WTC11 (cell line): ENCODE results near the gene COL4A1. TPM values are rescaled to one million over a fixed set of nuclear protein-coding genes. Genes with fewer than 3 reads are reported as not detected.

ENCODE experiments used
- ATAC-seq: fragments of 200-7000 bp; cut with Tn5 transposase; 2 replicates; pipeline ENCODE4 v1.10.0; 2021; ENCODE audit warnings: mild to moderate bottlenecking, moderate library complexity
- CTCF ChIA-PET: fragments of 300-600 bp; sonication (Branson Sonifier 250); formaldehyde crosslinking; loops from one replicate; lab custom pipeline; 2021; ENCODE audit warnings: antibody characterized with exemption; lab: Charles Lee
- POLR2A ChIA-PET: fragments of 350-600 bp; sonication (Branson Sonifier 250); formaldehyde crosslinking; loops from one replicate; lab custom pipeline; 2021; ENCODE audit warnings: antibody characterized with exemption; lab: Charles Lee
- DNase-seq: peaks from one replicate; pipeline ENCODE4 v3.0.0; 2021; ENCODE audit warnings: low spot score
- H3K27ac Mint-ChIP-seq: 2 replicates; pipeline ENCODE4 v1.8.0; 2021; ENCODE audit warnings: mixed read lengths
- H3K27me3 Mint-ChIP-seq: 2 replicates; pipeline ENCODE4 v1.8.0; 2021; ENCODE audit warnings: low read depth, mild to moderate bottlenecking, moderate library complexity, mixed read lengths
- H3K36me3 Mint-ChIP-seq: 2 replicates; pipeline ENCODE4 v1.8.0; 2021; ENCODE audit warnings: mixed read lengths
- H3K4me1 Mint-ChIP-seq: 2 replicates; pipeline ENCODE4 v1.8.0; 2022; ENCODE audit warnings: mixed read lengths
- H3K4me3 Mint-ChIP-seq: 2 replicates; pipeline ENCODE4 v1.8.0; 2021; ENCODE audit warnings: mild to moderate bottlenecking, moderate library complexity, mixed read lengths
- H3K9me3 Mint-ChIP-seq: 2 replicates; pipeline ENCODE4 v1.8.0; 2021; ENCODE audit warnings: mixed read lengths
- KAT7 ChIP-seq: sonication (generic); formaldehyde crosslinking; IDR thresholded peaks from 2 replicates; pipeline ENCODE4 v1.8.1; 2023; ENCODE audit warnings: missing genetic modification reagents, mild to moderate bottlenecking, borderline replicate concordance
- MYBL2 ChIP-seq: sonication (generic); formaldehyde crosslinking; IDR thresholded peaks from 2 replicates; pipeline ENCODE4 v1.8.1; 2023; ENCODE audit warnings: mild to moderate bottlenecking, moderate library complexity, missing genetic modification reagents
- PRRX2 ChIP-seq: fragments of 250-450 bp; sonication (Bioruptor Pico); IDR thresholded peaks from 2 replicates; pipeline ENCODE4 v1.8.0; 2021; ENCODE audit warnings: mild to moderate bottlenecking
- SOX15 ChIP-seq: fragments of 250-450 bp; sonication (Bioruptor Pico); IDR thresholded peaks from 2 replicates; pipeline ENCODE4 v1.9.0; 2021; ENCODE audit warnings: mild to moderate bottlenecking
- TP53 ChIP-seq: sonication (generic); formaldehyde crosslinking; IDR thresholded peaks from 2 replicates; pipeline ENCODE4 v1.8.1; 2023; ENCODE audit warnings: mild to moderate bottlenecking, missing genetic modification reagents
- ZBTB43 ChIP-seq: sonication (generic); formaldehyde crosslinking; IDR thresholded peaks from 2 replicates; pipeline ENCODE4 v1.8.1; 2023; ENCODE audit warnings: mild to moderate bottlenecking, missing genetic modification reagents
- ZNF232 ChIP-seq: sonication (generic); formaldehyde crosslinking; IDR thresholded peaks from 2 replicates; pipeline ENCODE4 v1.8.0; 2022; ENCODE audit warnings: mild to moderate bottlenecking, missing genetic modification reagents
- ZNF532 ChIP-seq: fragments of 250-450 bp; sonication (Bioruptor Pico); IDR thresholded peaks from 2 replicates; pipeline ENCODE4 v1.9.0; 2021; ENCODE audit warnings: mild to moderate bottlenecking, borderline replicate concordance
- ZSCAN18 ChIP-seq: fragments of 250-450 bp; sonication (Bioruptor Pico); IDR thresholded peaks from 2 replicates; pipeline ENCODE4 v2.1.2; 2022; ENCODE audit warnings: mild to moderate bottlenecking, moderate library complexity
- total RNA-seq: library from RNA; stranded (reverse); gene quantifications from 3 replicates; pipeline ENCODE4 v1.2.3, GENCODE V29; 2021
- TF ChIP-seq, protein P1 (sequence below): sonication (generic); formaldehyde crosslinking; IDR thresholded peaks from 2 replicates; pipeline ENCODE4 v1.8.0; 2023; ENCODE audit warnings: missing genetic modification reagents, mild to moderate bottlenecking, borderline replicate concordance
- TF ChIP-seq, protein P2 (sequence below): fragments of 250-450 bp; sonication (Bioruptor Pico); IDR thresholded peaks from 2 replicates; pipeline ENCODE4 v1.9.0; 2021; ENCODE audit warnings: mild to moderate bottlenecking
- TF ChIP-seq, protein P3 (sequence below): sonication (generic); formaldehyde crosslinking; IDR thresholded peaks from 2 replicates; pipeline ENCODE4 v1.8.0; 2022; ENCODE audit warnings: mild to moderate bottlenecking, missing genetic modification reagents

COL4A1 gene
- total RNA-seq, 1 experiment from 2014 or later, result 89.6 TPM

DNA sequence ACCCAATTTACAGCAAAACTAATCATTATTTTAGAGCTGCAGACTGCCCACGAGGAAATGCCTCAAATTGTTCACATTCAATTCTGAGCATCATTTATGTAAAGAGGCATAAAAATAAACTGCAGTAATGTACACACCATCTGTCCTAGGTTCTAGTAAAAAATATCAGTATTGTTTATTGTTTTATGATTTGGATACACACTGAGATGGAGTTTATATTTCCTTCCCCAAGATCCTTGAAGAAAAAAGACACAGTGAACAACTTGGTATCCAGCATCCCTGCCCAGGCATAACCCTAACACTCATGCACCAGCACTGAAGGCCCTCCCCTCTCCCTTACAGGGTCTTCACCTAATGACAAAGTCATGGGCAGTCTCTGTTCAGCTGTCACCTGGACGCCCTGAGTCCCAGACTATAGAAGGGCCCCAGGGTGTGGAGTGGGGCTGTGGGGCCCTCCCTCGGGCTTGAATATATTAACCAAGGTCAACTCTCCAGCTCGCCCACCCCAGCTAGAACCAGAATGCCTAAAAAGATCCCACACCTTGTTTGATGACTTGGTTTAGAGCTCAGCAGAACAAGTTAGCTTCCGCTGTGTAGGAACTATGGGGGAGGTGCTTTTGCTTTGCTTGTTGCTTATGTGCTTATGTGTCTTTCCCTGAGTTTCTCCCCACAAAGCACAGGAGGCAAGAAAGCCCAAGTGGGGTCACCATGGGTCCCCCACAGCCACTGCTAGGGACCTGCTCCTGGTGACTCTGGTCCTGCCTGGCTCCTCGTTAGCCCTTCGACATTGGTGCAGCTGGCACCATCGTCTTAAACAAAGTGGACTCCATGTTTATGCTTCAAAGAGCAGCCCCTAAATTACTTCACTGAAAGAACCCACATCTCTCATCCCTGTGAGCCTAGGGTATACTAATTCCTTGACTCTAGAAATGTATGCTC is 111.1 kb downstream of the COL4A1 start:
- CTCF ChIA-PET, result no interaction called here

More for the DNA sequence above, 111.1 kb downstream of the COL4A1 start:
- no peak for DNase-seq
- no peak for TF ChIP-seq PRRX2 (CRISPR knock-in tag)
- TF ChIP-seq TP53 (CRISPR knock-in tag), result no peak
- no peak for TF ChIP-seq SOX15 (CRISPR knock-in tag)
- TF ChIP-seq, protein P1, sequence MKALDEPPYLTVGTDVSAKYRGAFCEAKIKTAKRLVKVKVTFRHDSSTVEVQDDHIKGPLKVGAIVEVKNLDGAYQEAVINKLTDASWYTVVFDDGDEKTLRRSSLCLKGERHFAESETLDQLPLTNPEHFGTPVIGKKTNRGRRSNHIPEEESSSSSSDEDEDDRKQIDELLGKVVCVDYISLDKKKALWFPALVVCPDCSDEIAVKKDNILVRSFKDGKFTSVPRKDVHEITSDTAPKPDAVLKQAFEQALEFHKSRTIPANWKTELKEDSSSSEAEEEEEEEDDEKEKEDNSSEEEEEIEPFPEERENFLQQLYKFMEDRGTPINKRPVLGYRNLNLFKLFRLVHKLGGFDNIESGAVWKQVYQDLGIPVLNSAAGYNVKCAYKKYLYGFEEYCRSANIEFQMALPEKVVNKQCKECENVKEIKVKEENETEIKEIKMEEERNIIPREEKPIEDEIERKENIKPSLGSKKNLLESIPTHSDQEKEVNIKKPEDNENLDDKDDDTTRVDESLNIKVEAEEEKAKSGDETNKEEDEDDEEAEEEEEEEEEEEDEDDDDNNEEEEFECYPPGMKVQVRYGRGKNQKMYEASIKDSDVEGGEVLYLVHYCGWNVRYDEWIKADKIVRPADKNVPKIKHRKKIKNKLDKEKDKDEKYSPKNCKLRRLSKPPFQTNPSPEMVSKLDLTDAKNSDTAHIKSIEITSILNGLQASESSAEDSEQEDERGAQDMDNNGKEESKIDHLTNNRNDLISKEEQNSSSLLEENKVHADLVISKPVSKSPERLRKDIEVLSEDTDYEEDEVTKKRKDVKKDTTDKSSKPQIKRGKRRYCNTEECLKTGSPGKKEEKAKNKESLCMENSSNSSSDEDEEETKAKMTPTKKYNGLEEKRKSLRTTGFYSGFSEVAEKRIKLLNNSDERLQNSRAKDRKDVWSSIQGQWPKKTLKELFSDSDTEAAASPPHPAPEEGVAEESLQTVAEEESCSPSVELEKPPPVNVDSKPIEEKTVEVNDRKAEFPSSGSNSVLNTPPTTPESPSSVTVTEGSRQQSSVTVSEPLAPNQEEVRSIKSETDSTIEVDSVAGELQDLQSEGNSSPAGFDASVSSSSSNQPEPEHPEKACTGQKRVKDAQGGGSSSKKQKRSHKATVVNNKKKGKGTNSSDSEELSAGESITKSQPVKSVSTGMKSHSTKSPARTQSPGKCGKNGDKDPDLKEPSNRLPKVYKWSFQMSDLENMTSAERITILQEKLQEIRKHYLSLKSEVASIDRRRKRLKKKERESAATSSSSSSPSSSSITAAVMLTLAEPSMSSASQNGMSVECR (CRISPR knock-in tag), result no peak
- no peak for TF ChIP-seq ZSCAN18 (CRISPR knock-in tag)
- no peak for TF ChIP-seq MYBL2 (CRISPR knock-in tag)
- TF ChIP-seq, protein P2, sequence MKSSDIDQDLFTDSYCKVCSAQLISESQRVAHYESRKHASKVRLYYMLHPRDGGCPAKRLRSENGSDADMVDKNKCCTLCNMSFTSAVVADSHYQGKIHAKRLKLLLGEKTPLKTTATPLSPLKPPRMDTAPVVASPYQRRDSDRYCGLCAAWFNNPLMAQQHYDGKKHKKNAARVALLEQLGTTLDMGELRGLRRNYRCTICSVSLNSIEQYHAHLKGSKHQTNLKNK, result no peak
- no peak for TF ChIP-seq ZNF532
- TF ChIP-seq, protein P3, sequence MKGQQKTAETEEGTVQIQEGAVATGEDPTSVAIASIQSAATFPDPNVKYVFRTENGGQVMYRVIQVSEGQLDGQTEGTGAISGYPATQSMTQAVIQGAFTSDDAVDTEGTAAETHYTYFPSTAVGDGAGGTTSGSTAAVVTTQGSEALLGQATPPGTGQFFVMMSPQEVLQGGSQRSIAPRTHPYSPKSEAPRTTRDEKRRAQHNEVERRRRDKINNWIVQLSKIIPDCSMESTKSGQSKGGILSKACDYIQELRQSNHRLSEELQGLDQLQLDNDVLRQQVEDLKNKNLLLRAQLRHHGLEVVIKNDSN (CRISPR knock-in tag), result no peak
- no peak for TF ChIP-seq ZNF232 (CRISPR knock-in tag)
- no peak for TF ChIP-seq ZBTB43
- no peak for TF ChIP-seq KAT7 (CRISPR knock-in tag)
- Mint-ChIP-seq H3K4me3 (no peak overlapping the region), H3K27me3 (no peaks in the 10 kb centered on the region), H3K4me1 (peaks cover under 1% of the 10 kb centered on the region), H3K36me3 (peaks cover 4% of the 10 kb centered on the region), H3K9me3 (no peaks in the 10 kb centered on the region), H3K27ac (0 out of 2 replicates have a peak overlapping the region, but pooled peaks have one; percentile 41)
- POLR2A ChIA-PET, result no interaction called here
- no peak for ATAC-seq
